T-cell (primary cell): ENCODE data around the gene ZMYM3. TPM values are rescaled to one million over a fixed set of nuclear protein-coding genes. Genes with fewer than 3 reads are reported as not detected.

ENCODE experiments used
- ATAC-seq, 4 experiments: fragments of 200-7000 bp in 3 of 4; fragments of 150-1000 bp in 1 of 4; cut with Tn5 transposase; replicated peaks in 1 of 4; 1 replicate in 3 of 4; 2 replicates in 1 of 4; pipeline ENCODE4 v1.10.0; 2021; ENCODE audit warnings: moderate library complexity in 3 of 4, mild to moderate bottlenecking in 2 of 4, moderate number of reproducible peaks in 1 of 4
- CTCF ChIA-PET, 2 donors: fragments of 300-600 bp; sonication (Branson Sonifier 250); formaldehyde crosslinking; loops; one replicate each; lab custom pipeline; 2022; ENCODE audit warnings: antibody characterized with exemption in 2 of 2; lab: Charles Lee
- POLR2A ChIA-PET, 2 donors: fragments of 300-600 bp; sonication (Branson Sonifier 250); formaldehyde crosslinking; loops; one replicate each; lab custom pipeline; 2022; ENCODE audit warnings: antibody characterized with exemption in 2 of 2; lab: Charles Lee
- DNase-seq, 35 experiments: peaks; one replicate each; pipeline versions ENCODE4 v3.0.0 to v3.0.0-alpha.2; 2013 to 2023
- H3K27ac ChIP-seq: one replicate; pipeline ENCODE4 v1.5.1; 2013; ENCODE audit warnings: low read length
- H3K27me3 ChIP-seq, 2 experiments: replicated peaks in 1 of 2; 1 replicate in 1 of 2; 2 replicates in 1 of 2; pipeline versions ENCODE4 v1.6.1 to v1.7.0; 2013; ENCODE audit warnings: low read length in 1 of 2, mixed read lengths in 1 of 2; ENCODE audit not compliant: control insufficient read depth in 2 of 2, insufficient read depth in 2 of 2; ENCODE audit errors: extremely low read depth in 1 of 2
- H3K36me3 ChIP-seq, 2 donors: 1 replicate in 1 of 2; 2 replicates in 1 of 2; pipeline versions ENCODE4 v1.6.1 to v1.7.0; 2013; ENCODE audit warnings: low read length in 1 of 2; ENCODE audit not compliant: control insufficient read depth in 2 of 2, insufficient read depth in 1 of 2; ENCODE audit errors: extremely low read depth in 1 of 2
- H3K4me1 ChIP-seq, 2 experiments: 1 replicate in 1 of 2; 2 replicates in 1 of 2; pipeline versions ENCODE4 v1.6.1 to v1.7.0; 2013; ENCODE audit warnings: low read length in 2 of 2, mixed read lengths in 1 of 2; ENCODE audit not compliant: insufficient read depth in 2 of 2, control insufficient read depth in 1 of 2; ENCODE audit errors: extremely low read depth in 1 of 2
- H3K4me3 ChIP-seq, 2 donors: 1 replicate in 1 of 2; 2 replicates in 1 of 2; pipeline versions ENCODE4 v1.5.1 to v1.7.0; 2013; ENCODE audit warnings: mild to moderate bottlenecking in 2 of 2, low read length in 1 of 2, moderate library complexity in 1 of 2; ENCODE audit not compliant: control insufficient read depth in 1 of 2; ENCODE audit errors: extremely low read depth in 1 of 2
- H3K9me3 ChIP-seq: 2 replicates; pipeline ENCODE4 v1.7.0; 2013
- H3K27ac Mint-ChIP-seq, 2 donors: one replicate each; pipeline ENCODE4 v1.8.0; 2020 to 2021; ENCODE audit warnings: mild to moderate bottlenecking in 2 of 2, mixed read lengths in 2 of 2
- H3K27me3 Mint-ChIP-seq, 2 donors: one replicate each; pipeline ENCODE4 v1.8.0; 2021 to 2022; ENCODE audit warnings: mixed read lengths in 2 of 2
- H3K36me3 Mint-ChIP-seq: one replicate; pipeline ENCODE4 v1.8.0; 2021; ENCODE audit warnings: mixed read lengths
- H3K4me1 Mint-ChIP-seq, 3 donors: one replicate each; pipeline ENCODE4 v1.8.0; 2020 to 2022; ENCODE audit warnings: mixed read lengths in 3 of 3, mild to moderate bottlenecking in 1 of 3
- H3K4me3 Mint-ChIP-seq, 3 donors: one replicate each; pipeline ENCODE4 v1.8.0; 2020 to 2022; ENCODE audit warnings: mild to moderate bottlenecking in 3 of 3, mixed read lengths in 3 of 3, moderate library complexity in 3 of 3
- H3K9me3 Mint-ChIP-seq, 3 donors: one replicate each; pipeline ENCODE4 v1.8.0; 2020 to 2022; ENCODE audit warnings: mixed read lengths in 3 of 3
- WGBS: methylation state at CpG from one replicate; pipeline ENCODE4 v1.1.5; 2013; ENCODE audit warnings: missing lambda C conversion rate; ENCODE audit not compliant: insufficient coverage; 5-methylcytosine and 5-hydroxymethylcytosine counted together
- total RNA-seq, 35 experiments: library from RNA in 6 of 35; stranded (reverse) in 6 of 35; fragments of 120-200 nt in 1 of 35; gene quantifications; one replicate each; pipeline versions ENCODE4 v1.2.1 to v1.2.4 and lab custom pipeline; 2013 to 2026

ZMYM3 gene
- total RNA-seq, 5 donors from 2014 or later (not counting 1 experiment from before 2014, with no cell fraction given) = 23.6 to 32.4 (median 28.7) TPM

GRCh38 chrX:71210816-71211215 lies 43.1 kb downstream of the ZMYM3 start:
- CTCF ChIA-PET = no interaction called here
- no CpG with 5 or more reads among the region's 3 CpGs for WGBS
- Histone ChIP-seq H3K27ac (no peak overlapping the region), H3K36me3 (no peaks in the 10 kb centered on the region), H3K27me3 (no peaks in the 10 kb centered on the region), H3K9me3 (no peaks in the 10 kb centered on the region), H3K4me3 (no peak overlapping the region), H3K4me1 (no peaks in the 10 kb centered on the region)
- no peaks in the 10 kb centered on the region for H3K9me3 Mint-ChIP-seq
- no peak overlapping the region for H3K27ac Mint-ChIP-seq
- H3K4me3 Mint-ChIP-seq = no peak overlapping the region
- no peak for ATAC-seq
- no peaks in the 10 kb centered on the region for H3K36me3 Mint-ChIP-seq
- no peak for DNase-seq
- POLR2A ChIA-PET = no interaction called here
- H3K4me1 Mint-ChIP-seq = no peaks in the 10 kb centered on the region
- peaks cover 0 to 20% of the 10 kb centered on the region in 2 donors for H3K27me3 Mint-ChIP-seq

- no peak overlapping the region for H3K4me3 Mint-ChIP-seq
Measured at GRCh38 chrX:71199252-71200008, 54.5 kb downstream of the ZMYM3 start.

GRCh38 chrX:71198066-71198465 lies 55.9 kb downstream of the ZMYM3 start:
- peaks cover 20 to 32% (median 26%) of the 10 kb centered on the region in 3 donors for H3K4me1 Mint-ChIP-seq
- H3K9me3 Mint-ChIP-seq = no peaks in the 10 kb centered on the region
- DNase-seq (peak in 3 of 35 experiments; percentile 6 to 44 (median 7)), ATAC-seq (peak; percentile 65 to 75 (median 68))
- H3K4me3 Mint-ChIP-seq = peak overlapping the region; percentile 81 to 92 (median 83)
- Histone ChIP-seq H3K27ac (peak overlapping the region; percentile 67), H3K4me1 (peaks cover 9 to 26% of the 10 kb centered on the region in 2 experiments), H3K4me3 (peak overlapping the region; percentile 59 to 64), H3K36me3 (no peaks in the 10 kb centered on the region), H3K9me3 (no peaks in the 10 kb centered on the region), H3K27me3 (no peaks in the 10 kb centered on the region)
- ChIA-PET CTCF (interaction anchor here (0.6 to 1.3 kb wide), 5 partner anchors 16 to 729 kb away, joined by 3 to 5 read pairs (median 3); no protein-coding TSS in a partner anchor), POLR2A (interaction anchor here in 1 of 2 donors (0.5 kb wide), 1 partner anchor 56 kb away, joined by 3 read pairs; the partner anchor contains the start of gene ZMYM3)
- WGBS = no CpG with 5 or more reads among the region's 3 CpGs
- no peaks in the 10 kb centered on the region for H3K36me3 Mint-ChIP-seq
- H3K27ac Mint-ChIP-seq = peak overlapping the region; percentile 84 to 97
- H3K27me3 Mint-ChIP-seq = peaks cover 0 to 5% of the 10 kb centered on the region in 2 donors

More at GRCh38 chrX:71199252-71200008, 54.5 kb downstream of the ZMYM3 start:
- ATAC-seq (no peak), DNase-seq (no peak)
- no peaks in the 10 kb centered on the region for H3K36me3 Mint-ChIP-seq
- Histone ChIP-seq H3K36me3 (no peaks in the 10 kb centered on the region), H3K27me3 (no peaks in the 10 kb centered on the region), H3K9me3 (no peaks in the 10 kb centered on the region), H3K4me3 (no peak overlapping the region), H3K4me1 (peaks cover 9 to 18% of the 10 kb centered on the region in 2 experiments), H3K27ac (no peak overlapping the region)
- ChIA-PET POLR2A (interaction anchor here (0.6 to 0.7 kb wide), 3 partner anchors 10 to 167 kb away, joined by 3 to 5 read pairs (median 3); partner anchors contain the start of gene TAF1 (in 1 of the 2)), CTCF (no interaction called here)
- H3K27ac Mint-ChIP-seq = peak overlapping the region; percentile 6 to 13
- H3K27me3 Mint-ChIP-seq = peaks cover 0 to 5% of the 10 kb centered on the region in 2 donors
- H3K4me1 Mint-ChIP-seq = peaks cover 14 to 32% (median 21%) of the 10 kb centered on the region in 3 donors
- 95% methylated on average over 3 of the region's 7 CpGs for WGBS
- no peaks in the 10 kb centered on the region for H3K9me3 Mint-ChIP-seq

GRCh38 chrX:71195964-71196649 lies 57.8 kb downstream of the ZMYM3 start:
- Mint-ChIP-seq H3K4me1 (peaks cover 28 to 37% (median 35%) of the 10 kb centered on the region in 3 donors), H3K9me3 (no peaks in the 10 kb centered on the region), H3K27me3 (peaks cover 0 to 5% of the 10 kb centered on the region in 2 donors), H3K4me3 (peak overlapping the region; percentile 81 to 86 (median 86)), H3K27ac (peak overlapping the region; percentile 91 to 92), H3K36me3 (peaks cover under 1% of the 10 kb centered on the region)
- peak overlapping the region; percentile 51 for H3K27ac ChIP-seq
- ChIA-PET CTCF (interaction anchor here (0.6 kb wide), 3 partner anchors 17 to 738 kb away, joined by 3 to 4 read pairs (median 4); no protein-coding TSS in a partner anchor), POLR2A (interaction anchor here in 1 of 2 donors (0.6 to 1.0 kb wide), 4 partner anchors 14 to 439 kb away, joined by 3 to 4 read pairs (median 3); partner anchors contain the start of gene NONO)
- H3K4me3 ChIP-seq = peak overlapping the region; percentile 44 to 59
- H3K27me3 ChIP-seq = no peaks in the 10 kb centered on the region
- no peaks in the 10 kb centered on the region for H3K9me3 ChIP-seq
- WGBS = 16% methylated on average over 2 of the region's 4 CpGs
- H3K36me3 ChIP-seq = no peaks in the 10 kb centered on the region
- H3K4me1 ChIP-seq = peaks cover 13 to 32% of the 10 kb centered on the region in 2 experiments
- DNase-seq (peak in 2 of 35 experiments; percentile 1 to 43), ATAC-seq (peak; percentile 72 to 74 (median 74))

GRCh38 chrX:71191248-71191647 lies 62.7 kb downstream of the ZMYM3 start:
- no peaks in the 10 kb centered on the region for H3K9me3 ChIP-seq
- peaks cover 0 to 4% of the 10 kb centered on the region in 2 donors for H3K27me3 Mint-ChIP-seq
- H3K9me3 Mint-ChIP-seq = no peaks in the 10 kb centered on the region
- H3K27ac Mint-ChIP-seq = peak overlapping the region; percentile 17 to 54
- peaks cover 10% of the 10 kb centered on the region for H3K36me3 Mint-ChIP-seq
- no peak for DNase-seq
- H3K36me3 ChIP-seq = no peaks in the 10 kb centered on the region
- no peaks in the 10 kb centered on the region for H3K27me3 ChIP-seq
- no peak overlapping the region for H3K4me3 Mint-ChIP-seq
- H3K4me3 ChIP-seq = no peak overlapping the region
- CTCF ChIA-PET = interaction anchor here in 1 of 2 donors (0.7 kb wide), 1 partner anchor 14 kb away, joined by 3 read pairs; no protein-coding TSS in a partner anchor
- H3K27ac ChIP-seq = peak overlapping the region; percentile 18
- POLR2A ChIA-PET = interaction anchor here in 1 of 2 donors (0.5 kb wide), 1 partner anchor 370 kb away, joined by 3 read pairs; no protein-coding TSS in a partner anchor
- peaks cover 10 to 26% of the 10 kb centered on the region in 2 experiments for H3K4me1 ChIP-seq
- peaks cover 28 to 32% (median 30%) of the 10 kb centered on the region in 3 donors for H3K4me1 Mint-ChIP-seq
- ATAC-seq = no peak
